Endothelial cell (in vitro differentiated cells): Measurements from ENCODE around the gene CA5A. TPM values are rescaled to one million over a fixed set of nuclear protein-coding genes. Genes with fewer than 3 reads are reported as not detected.
"Not testable (repeated sequence)": the region's sequence is repeated elsewhere in the genome, so short reads cannot be mapped to it uniquely, and the experiment has no call there.

ENCODE experiments used
- DNase-seq: peaks from one replicate; pipeline ENCODE4 v3.0.0; 2021; ENCODE audit warnings: low spot score
- H3K27ac Mint-ChIP-seq: one replicate; pipeline ENCODE4 v1.8.0; 2021; ENCODE audit warnings: mixed read lengths, inconsistent platforms; ENCODE audit not compliant: unreplicated experiment
- H3K27me3 Mint-ChIP-seq: one replicate; pipeline ENCODE4 v1.8.0; 2021; ENCODE audit warnings: mild to moderate bottlenecking, moderate library complexity, mixed read lengths, inconsistent platforms; ENCODE audit not compliant: unreplicated experiment
- H3K36me3 Mint-ChIP-seq: one replicate; pipeline ENCODE4 v1.8.0; 2021; ENCODE audit warnings: mild to moderate bottlenecking, low read depth, mixed read lengths, inconsistent platforms; ENCODE audit not compliant: unreplicated experiment
- H3K4me1 Mint-ChIP-seq: one replicate; pipeline ENCODE4 v1.8.0; 2021; ENCODE audit warnings: mild to moderate bottlenecking, mixed read lengths, inconsistent platforms; ENCODE audit not compliant: unreplicated experiment
- H3K4me3 Mint-ChIP-seq: one replicate; pipeline ENCODE4 v1.8.0; 2021; ENCODE audit warnings: mild to moderate bottlenecking, mixed read lengths, inconsistent platforms; ENCODE audit not compliant: unreplicated experiment
- H3K9me3 Mint-ChIP-seq: one replicate; pipeline ENCODE4 v1.8.0; 2021; ENCODE audit warnings: mixed read lengths, inconsistent platforms; ENCODE audit not compliant: unreplicated experiment
- CTCF ChIP-seq: fragments of 200-600 bp; sonication (generic); IDR thresholded peaks from one replicate; pipeline ENCODE4 v1.5.0; 2021; ENCODE audit warnings: antibody characterized with exemption; ENCODE audit not compliant: unreplicated experiment
- total RNA-seq: library from RNA; stranded (reverse); fragmentation: NEBNext Ultra II Directional; extraction: Animal tissue kit (Norgen Biotek cat#: 25700); gene quantifications from one replicate; pipeline ENCODE4 v1.2.1, GENCODE V29; 2021; ENCODE audit not compliant: unreplicated experiment

Gene CA5A
- total RNA-seq, 1 donor from 2014 or later = not detected

- Mint-ChIP-seq H3K4me1 (peaks cover 1% of the 10 kb centered on the region), H3K36me3 (no peaks in the 10 kb centered on the region), H3K27me3 (peaks cover 3% of the 10 kb centered on the region), H3K9me3 (no peaks in the 10 kb centered on the region), H3K27ac (no peak overlapping the region), H3K4me3 (no peak overlapping the region)
- DNase-seq = no peak
- no peak for TF ChIP-seq CTCF
Observed at GRCh38 chr16:87942680-87943079, 6.4 kb upstream of the CA5A start.

GRCh38 chr16:87939562-87940423 lies 3.5 kb upstream of the CA5A start:
- DNase-seq = no peak
- TF ChIP-seq CTCF = no peak
- H3K27me3 Mint-ChIP-seq = peaks cover 3% of the 10 kb centered on the region
- no peak overlapping the region for H3K27ac Mint-ChIP-seq
- H3K4me1 Mint-ChIP-seq = no peaks in the 10 kb centered on the region
- H3K36me3 Mint-ChIP-seq = no peaks in the 10 kb centered on the region
- no peaks in the 10 kb centered on the region for H3K9me3 Mint-ChIP-seq
- no peak overlapping the region for H3K4me3 Mint-ChIP-seq

GRCh38 chr16:87938412-87938949 lies 2.2 kb upstream of the CA5A start:
- H3K27ac Mint-ChIP-seq = no peak overlapping the region

GRCh38 chr16:87937231-87937542 lies 858 bp upstream of the CA5A start:
- H3K9me3 Mint-ChIP-seq = not testable (repeated sequence)

More at GRCh38 chr16:87938412-87938949, 2.2 kb upstream of the CA5A start:
- peaks cover 3% of the 10 kb centered on the region for H3K27me3 Mint-ChIP-seq
- H3K36me3 Mint-ChIP-seq = no peaks in the 10 kb centered on the region
- TF ChIP-seq CTCF = no peak
- H3K4me3 Mint-ChIP-seq = no peak overlapping the region
- no peak for DNase-seq
- no peaks in the 10 kb centered on the region for H3K9me3 Mint-ChIP-seq
- no peaks in the 10 kb centered on the region for H3K4me1 Mint-ChIP-seq

GRCh38 chr16:87936016-87936374 lies 334 bp downstream of the CA5A start:
- not testable (repeated sequence) for H3K4me3 Mint-ChIP-seq, DNase-seq, H3K27me3 Mint-ChIP-seq, H3K36me3 Mint-ChIP-seq, H3K9me3 Mint-ChIP-seq, H3K27ac Mint-ChIP-seq, H3K4me1 Mint-ChIP-seq

More at GRCh38 chr16:87937231-87937542, 858 bp upstream of the CA5A start:
- H3K27ac Mint-ChIP-seq, H3K4me3 Mint-ChIP-seq, H3K4me1 Mint-ChIP-seq, DNase-seq, H3K36me3 Mint-ChIP-seq, H3K27me3 Mint-ChIP-seq: not testable (repeated sequence)

- DNase-seq, H3K9me3 Mint-ChIP-seq, H3K27ac Mint-ChIP-seq, H3K27me3 Mint-ChIP-seq, H3K36me3 Mint-ChIP-seq, H3K4me3 Mint-ChIP-seq, H3K4me1 Mint-ChIP-seq: not testable (repeated sequence)
Observed at GRCh38 chr16:87934752-87935425, 1.4 kb downstream of the CA5A start.
